ENCODE data around the gene SUSD4. TPM values are rescaled to one million over a fixed set of nuclear protein-coding genes. Genes with fewer than 3 reads are reported as not detected.

SUSD4 gene
- total RNA-seq, 1 experiment from 2014 or later, result 3.2 TPM

GRCh38 chr1:223207293-223208066, 156.5 kb downstream of the SUSD4 start:
- intact Hi-C loops (cut with micrococcal nuclease; ENCODE audit: unreplicated experiment), result no loop called here
- TF ChIP-seq CTCF (conservative IDR thresholded peaks at IDR 0.05) (no peak), EZH2 (IDR thresholded peaks at IDR 0.05; ENCODE audit: low read depth) (no peak)
- CTCF ChIA-PET, result interaction anchor here (1.2 kb wide), 1 partner anchor 74 kb away, joined by 3 read pairs; no protein-coding TSS in a partner anchor
- H3K27me3 ChIP-seq (ENCODE audit: insufficient read depth, low read depth), result no peaks in the 10 kb centered on the region
- no peaks in the 10 kb centered on the region for H3K9me2 ChIP-seq (ENCODE audit: insufficient read depth)
- H3F3A ChIP-seq (ENCODE audit: insufficient read depth, low read depth), result no peaks in the 10 kb centered on the region
- H3K9me3 ChIP-seq (ENCODE audit: insufficient read depth, low read depth), result no peaks in the 10 kb centered on the region; the same call in 1 of the 2 replicates
- H3K4me1 ChIP-seq (replicated peaks; ENCODE audit: insufficient read depth), result no peaks in the 10 kb centered on the region
- no TSS peak for BruUV-seq (replicated peaks)
- no peaks in the 10 kb centered on the region for H3K79me2 ChIP-seq (ENCODE audit: low read depth)
- POLR2A ChIA-PET (ENCODE audit: unreplicated experiment), result no interaction called here
- H3K27ac ChIP-seq, result no peak overlapping the region
- DNase-seq, result no peak
- H2AFZ ChIP-seq, result no peak overlapping the region
- no peak overlapping the region for H3K4me2 ChIP-seq
- no peaks in the 10 kb centered on the region for H4K20me1 ChIP-seq (ENCODE audit: insufficient read depth)
- no peaks in the 10 kb centered on the region for H3K36me3 ChIP-seq (ENCODE audit: low read depth)
- H3K4me3 ChIP-seq, result no peak overlapping the region

GRCh38 chr1:223204424-223204823, 159.6 kb downstream of the SUSD4 start:
- ChIA-PET POLR2A (ENCODE audit: unreplicated experiment) (no interaction called here), CTCF (no interaction called here)
- no peak overlapping the region for H3K4me3 ChIP-seq

GRCh38 chr1:223203694-223204093, 160.3 kb downstream of the SUSD4 start:
- Histone ChIP-seq H3K4me1 (replicated peaks; ENCODE audit: insufficient read depth) (no peaks in the 10 kb centered on the region), H3K36me3 (ENCODE audit: low read depth) (no peaks in the 10 kb centered on the region), H3K9me2 (ENCODE audit: insufficient read depth) (no peaks in the 10 kb centered on the region), H3K27ac (no peak overlapping the region), H3K79me2 (ENCODE audit: low read depth) (no peaks in the 10 kb centered on the region), H3K4me3 (no peak overlapping the region), H3K4me2 (no peak overlapping the region), H3F3A (ENCODE audit: insufficient read depth, low read depth) (no peaks in the 10 kb centered on the region), H3K27me3 (ENCODE audit: insufficient read depth, low read depth) (no peaks in the 10 kb centered on the region), H4K20me1 (ENCODE audit: insufficient read depth) (no peaks in the 10 kb centered on the region), H2AFZ (no peak overlapping the region), H3K9me3 (ENCODE audit: insufficient read depth, low read depth) (no peaks in the 10 kb centered on the region)
- no TSS peak for BruUV-seq (replicated peaks)
- ChIA-PET CTCF (no interaction called here), POLR2A (ENCODE audit: unreplicated experiment) (no interaction called here)
- no peak for DNase-seq
- TF ChIP-seq CTCF (conservative IDR thresholded peaks at IDR 0.05) (no peak), EZH2 (IDR thresholded peaks at IDR 0.05; ENCODE audit: low read depth) (no peak)
- intact Hi-C loops (cut with micrococcal nuclease; ENCODE audit: unreplicated experiment), result no loop called here

More at GRCh38 chr1:223204424-223204823, 159.6 kb downstream of the SUSD4 start:
- H3K4me2 ChIP-seq, result no peak overlapping the region
- TF ChIP-seq CTCF (conservative IDR thresholded peaks at IDR 0.05), result no peak
- no peak for TF ChIP-seq EZH2 (IDR thresholded peaks at IDR 0.05; ENCODE audit: low read depth)
- H3K79me2 ChIP-seq (ENCODE audit: low read depth), result no peaks in the 10 kb centered on the region
- no peaks in the 10 kb centered on the region for H3F3A ChIP-seq (ENCODE audit: insufficient read depth, low read depth)
- intact Hi-C loops (cut with micrococcal nuclease; ENCODE audit: unreplicated experiment), result no loop called here
- no peaks in the 10 kb centered on the region for H3K4me1 ChIP-seq (replicated peaks; ENCODE audit: insufficient read depth)
- H3K27me3 ChIP-seq (ENCODE audit: insufficient read depth, low read depth), result no peaks in the 10 kb centered on the region
- H3K36me3 ChIP-seq (ENCODE audit: low read depth), result no peaks in the 10 kb centered on the region
- no peak for DNase-seq
- BruUV-seq (replicated peaks), result no TSS peak
- H3K9me3 ChIP-seq (ENCODE audit: insufficient read depth, low read depth), result no peaks in the 10 kb centered on the region
- no peak overlapping the region for H3K27ac ChIP-seq
- no peaks in the 10 kb centered on the region for H4K20me1 ChIP-seq (ENCODE audit: insufficient read depth)
- no peaks in the 10 kb centered on the region for H3K9me2 ChIP-seq (ENCODE audit: insufficient read depth)
- H2AFZ ChIP-seq, result no peak overlapping the region

All from PC-9 (cell line).